ENCODE data around the gene CALHM4. TPM values are rescaled to one million over a fixed set of nuclear protein-coding genes. Genes with fewer than 3 reads are reported as not detected.
"Not testable (repeated sequence)": the region's sequence is repeated elsewhere in the genome, so short reads cannot be mapped to it uniquely, and the experiment has no call there.

The CALHM4 gene
- total RNA-seq, 3 donors from 2014 or later = not detected

DNA sequence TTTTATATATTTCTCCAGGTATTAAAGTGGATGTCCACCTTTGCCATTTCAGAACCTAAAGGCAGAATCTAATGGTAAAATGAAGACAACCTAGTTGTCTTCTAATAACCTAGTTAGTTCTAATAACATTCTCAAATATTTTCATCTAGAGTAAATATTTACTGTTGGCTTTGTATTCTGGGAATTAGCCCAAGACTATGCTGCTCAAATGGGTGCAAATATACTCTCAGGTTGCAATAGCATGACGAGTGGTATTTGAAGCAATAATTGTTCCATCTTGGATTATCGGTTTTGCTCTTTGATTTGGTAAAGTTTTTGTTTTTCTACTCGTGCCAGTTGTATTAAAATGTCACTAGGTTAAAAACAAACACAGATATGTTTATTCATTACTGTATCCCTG lies 41.7 kb downstream of the CALHM4 start:
- no peak for DNase-seq
- Histone ChIP-seq H3K9me3 (no peaks in the 10 kb centered on the region), H3K4me3 (no peak overlapping the region), H3K36me3 (ENCODE audit: low read depth) (peaks cover 3% of the 10 kb centered on the region), H3K4me1 (ENCODE audit: low read depth) (no peaks in the 10 kb centered on the region)
- no peak for ATAC-seq
- TF ChIP-seq CTCF (IDR thresholded peaks at IDR 0.05) = no peak
- intact Hi-C loops (cut with DNase I, micrococcal nuclease) = no loop called here

DNA sequence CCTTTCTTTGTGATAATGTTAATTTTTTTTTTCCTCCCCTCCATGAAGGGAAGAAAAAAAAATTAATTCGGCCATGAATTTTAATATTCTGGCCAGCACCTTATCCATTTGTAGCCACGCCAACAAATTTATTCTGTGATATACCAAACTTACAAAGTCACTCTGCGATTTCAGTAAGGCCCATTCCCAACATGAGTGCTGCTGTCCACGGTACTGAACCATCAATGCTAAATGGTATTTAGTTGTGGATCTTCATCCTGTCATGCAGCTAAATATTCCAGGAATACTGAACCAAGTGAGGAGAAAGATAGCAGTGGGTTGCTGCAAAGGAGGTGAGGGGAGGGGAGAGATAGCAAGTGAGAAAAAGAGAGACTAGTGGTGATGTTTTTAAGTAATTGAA lies 43.3 kb downstream of the CALHM4 start:
- DNase-seq = no peak
- Histone ChIP-seq H3K36me3 (ENCODE audit: low read depth) (no peaks in the 10 kb centered on the region), H3K9me3 (no peaks in the 10 kb centered on the region), H3K4me3 (no peak overlapping the region), H3K4me1 (ENCODE audit: low read depth) (no peaks in the 10 kb centered on the region)
- intact Hi-C loops (cut with DNase I, micrococcal nuclease) = no loop called here
- TF ChIP-seq CTCF (IDR thresholded peaks at IDR 0.05) = no peak
- no peak for ATAC-seq

DNA sequence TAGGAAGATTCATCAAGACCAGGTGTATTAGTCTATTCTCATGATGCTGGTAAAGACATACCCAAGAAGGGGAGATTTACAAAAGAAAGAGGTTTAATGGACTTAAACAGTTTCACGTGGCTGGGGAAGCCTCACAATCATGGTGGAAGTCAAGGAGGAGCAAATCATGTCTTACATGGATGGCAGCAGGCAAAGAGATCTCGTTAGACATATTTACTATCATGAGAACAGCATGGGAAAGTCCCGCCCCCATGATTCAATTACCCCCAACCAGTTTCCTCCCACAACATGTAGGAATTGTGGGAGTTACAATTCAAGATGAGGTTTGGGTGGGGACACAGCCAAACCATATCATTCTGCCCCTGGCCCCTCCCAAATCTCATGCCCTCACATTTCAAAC lies 50.4 kb downstream of the CALHM4 start:
- H3K4me1 ChIP-seq (ENCODE audit: low read depth); ATAC-seq; DNase-seq; H3K36me3 ChIP-seq (ENCODE audit: low read depth); H3K4me3 ChIP-seq; H3K9me3 ChIP-seq; intact Hi-C loops (cut with DNase I, micrococcal nuclease): not testable (repeated sequence)

DNA sequence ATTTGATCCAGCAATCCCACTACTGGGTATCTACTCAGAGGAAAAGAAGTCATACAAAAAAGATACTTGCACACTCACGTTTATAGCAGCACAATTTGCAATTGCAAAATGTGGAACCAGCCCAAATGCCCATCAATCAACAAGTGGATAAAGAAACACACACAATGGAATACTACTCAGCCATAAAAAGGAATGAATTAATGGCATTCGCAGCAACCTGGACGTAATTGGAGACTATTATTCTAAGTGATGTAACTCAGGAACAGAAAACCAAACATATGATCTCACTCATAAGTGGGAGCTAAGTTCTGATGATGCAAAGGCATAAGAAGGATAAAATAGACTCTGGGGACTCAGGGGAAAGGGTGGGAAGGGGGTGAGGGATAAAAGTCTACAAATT lies 51.3 kb downstream of the CALHM4 start:
- H3K4me3 ChIP-seq; intact Hi-C loops (cut with DNase I, micrococcal nuclease); ATAC-seq; H3K36me3 ChIP-seq (ENCODE audit: low read depth); H3K4me1 ChIP-seq (ENCODE audit: low read depth); DNase-seq; H3K9me3 ChIP-seq: not testable (repeated sequence)

GRCh38 chr6:116605935-116606334 lies 52.4 kb downstream of the CALHM4 start:
- Histone ChIP-seq H3K4me1 (ENCODE audit: low read depth) (no peaks in the 10 kb centered on the region), H3K4me3 (no peak overlapping the region), H3K36me3 (ENCODE audit: low read depth) (no peaks in the 10 kb centered on the region), H3K9me3 (no peaks in the 10 kb centered on the region)
- intact Hi-C loops (cut with DNase I, micrococcal nuclease) = no loop called here
- no peak for DNase-seq
- no peak for TF ChIP-seq CTCF (IDR thresholded peaks at IDR 0.05)
- ATAC-seq = no peak

Other genes starting within 250 kb of the CALHM4 start
- 10 to 100 TPM in 2 of 3 donors, 1 to 10 TPM in 1; 6.3 to 23.8 (median 14.4) TPM for gene DSE, start 182.8 kb upstream of the CALHM4 start, total RNA-seq
- 1 to 10 TPM in 2 of 3 donors, not detected in 1; 4.2 to 5.6 TPM for gene CALHM6, start 92.4 kb upstream of the CALHM4 start, total RNA-seq
- gene CALHM5, start 42.1 kb upstream of the CALHM4 start, total RNA-seq = under 1 TPM; 0.20 to 0.85 (median 0.72) TPM
- not detected for gene TRAPPC3L, start 8.1 kb upstream of the CALHM4 start, total RNA-seq
- gene RWDD1, start 17.8 kb downstream of the CALHM4 start, total RNA-seq = 10 to 100 TPM; 21.0 to 58.0 (median 34.2) TPM
- under 1 TPM; 0.14 to 0.35 (median 0.19) TPM for gene RSPH4A, start 62.7 kb downstream of the CALHM4 start, total RNA-seq
- gene ZUP1, start 115.0 kb downstream of the CALHM4 start, total RNA-seq = 10 to 100 TPM in 2 of 3 donors, 1 to 10 TPM in 1; 8.7 to 12.0 (median 10.7) TPM
- 10 to 100 TPM in 1 of 3 donors, 1 to 10 TPM in 2; 5.5 to 19.5 (median 6.7) TPM for gene KPNA5, start 127.5 kb downstream of the CALHM4 start, total RNA-seq
- under 1 TPM in 2 of 3 donors, not detected in 1; 0.76 to 0.96 TPM for gene FAM162B, start 212.0 kb downstream of the CALHM4 start, total RNA-seq